ENCODE measurements around the gene LDLRAP1.

LDLRAP1 gene

DNA sequence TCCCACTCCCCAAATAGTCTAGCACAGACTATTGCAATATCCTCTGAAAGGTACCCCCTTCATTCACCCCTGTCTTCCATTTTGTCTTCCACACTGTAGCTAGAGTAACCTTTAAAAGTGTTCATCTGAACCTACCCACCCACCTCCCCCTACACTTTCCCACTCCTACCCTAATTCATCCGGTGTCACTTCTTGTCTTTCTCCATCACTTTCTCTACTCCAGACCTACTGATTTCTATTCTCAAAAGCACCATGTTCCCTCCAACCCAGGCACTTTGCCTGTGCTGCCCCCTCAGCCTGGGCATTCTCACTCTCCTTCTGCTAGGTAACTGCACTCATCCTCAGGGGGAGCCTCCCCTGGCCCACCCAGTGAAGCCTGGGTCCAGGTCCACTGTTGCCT is 68.4 kb downstream of the LDLRAP1 start:
- DNase-seq: no peak

DNA sequence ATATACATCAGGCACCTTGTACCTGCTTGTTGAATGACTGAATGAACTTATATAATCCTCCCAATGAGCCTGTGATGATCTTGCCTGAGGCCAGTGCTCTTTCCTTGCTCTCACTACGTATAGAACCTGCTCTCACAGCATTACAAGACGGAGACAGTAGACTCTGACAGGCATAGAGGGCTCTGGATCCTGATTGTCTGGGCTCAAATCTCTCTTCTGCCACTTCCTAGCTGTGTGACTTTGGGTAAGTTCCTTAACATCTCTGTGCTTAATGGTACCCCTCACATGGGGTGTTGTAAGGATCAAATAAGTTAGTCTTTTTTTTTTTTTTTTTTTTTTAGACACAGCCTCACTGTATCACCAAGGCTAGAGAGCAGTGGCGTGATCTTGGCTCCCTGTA is 69.0 kb downstream of the LDLRAP1 start:
- DNase-seq: no peak

DNA sequence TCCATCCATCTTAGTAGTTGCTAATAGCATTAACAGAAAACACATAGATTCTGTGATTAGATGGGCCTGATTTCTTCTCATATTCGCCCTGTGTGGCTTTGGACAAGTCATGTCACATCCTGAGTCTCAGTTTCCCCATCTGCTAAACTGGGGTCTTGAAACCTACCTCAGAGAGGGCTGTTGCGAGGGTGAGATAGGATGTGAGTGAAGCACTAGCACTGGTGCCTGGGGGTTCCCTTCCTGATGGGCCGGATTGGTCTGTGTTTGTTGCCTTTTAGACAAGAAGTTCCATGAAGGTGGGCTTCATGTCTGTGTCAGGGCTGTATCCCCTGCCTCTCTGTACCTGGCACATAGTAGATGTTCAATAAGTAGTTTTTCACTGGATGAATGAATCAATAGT is 69.7 kb downstream of the LDLRAP1 start:
- no peak for DNase-seq

DNA sequence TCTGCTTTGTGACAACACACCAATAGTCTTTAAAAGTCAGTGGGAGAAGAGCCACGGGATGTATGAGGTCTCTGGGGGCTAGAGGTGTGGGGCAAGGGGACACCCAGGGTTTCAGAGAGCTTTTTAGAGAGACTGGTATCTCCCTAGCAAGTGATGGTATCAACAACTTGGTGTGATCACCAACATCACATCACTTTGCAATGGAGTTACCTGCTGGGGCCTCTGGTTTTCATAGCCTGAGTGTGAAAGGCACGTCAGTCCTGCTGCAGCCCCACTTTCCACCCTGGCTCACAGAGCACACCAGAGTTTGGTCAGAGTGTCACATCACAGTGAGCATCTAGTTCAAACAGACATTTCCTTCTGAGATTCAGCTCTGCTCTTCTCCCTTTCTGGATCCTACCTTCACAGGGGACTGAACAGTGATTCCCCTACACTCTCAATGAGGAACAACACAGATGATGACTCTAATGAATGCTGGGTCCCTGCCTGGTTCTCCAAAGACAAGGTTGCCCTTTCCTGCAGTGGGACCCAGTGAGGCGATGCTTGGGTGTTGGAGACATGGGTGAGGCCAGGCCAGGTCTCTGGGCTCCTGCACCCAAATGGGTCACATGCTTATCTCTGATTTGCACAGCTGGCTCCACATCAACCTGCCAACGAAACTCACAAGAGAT is 71.2 kb downstream of the LDLRAP1 start:
- DNase-seq: no peak

DNA sequence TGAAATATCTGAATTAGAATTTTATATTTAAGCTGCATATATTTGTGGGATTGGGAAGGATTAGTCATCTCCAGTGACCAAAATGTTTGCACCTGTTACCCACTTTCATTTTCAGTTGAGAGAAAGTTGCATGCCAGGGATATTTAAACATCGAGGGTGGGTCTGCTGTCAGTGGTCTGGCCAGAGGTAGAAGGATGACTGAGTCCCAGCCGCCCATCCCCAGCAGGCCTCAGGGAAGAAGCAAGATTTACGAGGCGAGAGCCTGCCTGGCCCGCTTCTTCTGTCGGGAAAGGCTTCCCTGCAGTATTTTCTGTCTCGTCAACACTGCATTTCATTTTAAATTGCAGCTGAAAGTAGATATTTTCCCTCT is 71.8 kb downstream of the LDLRAP1 start:
- no peak for DNase-seq

DNA sequence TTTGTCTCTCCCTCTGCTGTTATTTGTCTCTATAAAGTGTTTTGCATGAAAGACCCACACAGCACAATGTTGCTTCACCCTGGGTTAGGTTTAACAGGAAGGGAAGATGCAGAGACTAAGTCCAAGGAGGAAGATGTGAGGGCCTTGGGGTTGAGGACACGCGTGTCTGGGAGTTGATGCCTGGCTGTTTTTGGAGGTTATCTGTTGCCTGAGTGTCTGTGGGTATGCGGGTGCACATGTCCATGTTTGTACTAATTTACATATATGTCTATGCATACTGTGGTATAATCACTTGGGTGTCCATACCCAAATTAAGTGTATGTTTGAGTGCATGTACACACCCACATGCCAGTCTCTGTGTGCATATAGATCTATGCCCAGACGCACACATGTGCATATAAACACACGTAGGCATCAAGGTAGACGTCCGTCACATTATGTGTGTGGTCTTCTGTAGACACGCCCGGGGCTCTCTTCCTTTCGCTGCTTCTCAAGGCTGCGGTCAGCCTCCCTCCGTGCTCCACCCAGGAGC is 72.2 kb downstream of the LDLRAP1 start:
- no peak for DNase-seq

DNA sequence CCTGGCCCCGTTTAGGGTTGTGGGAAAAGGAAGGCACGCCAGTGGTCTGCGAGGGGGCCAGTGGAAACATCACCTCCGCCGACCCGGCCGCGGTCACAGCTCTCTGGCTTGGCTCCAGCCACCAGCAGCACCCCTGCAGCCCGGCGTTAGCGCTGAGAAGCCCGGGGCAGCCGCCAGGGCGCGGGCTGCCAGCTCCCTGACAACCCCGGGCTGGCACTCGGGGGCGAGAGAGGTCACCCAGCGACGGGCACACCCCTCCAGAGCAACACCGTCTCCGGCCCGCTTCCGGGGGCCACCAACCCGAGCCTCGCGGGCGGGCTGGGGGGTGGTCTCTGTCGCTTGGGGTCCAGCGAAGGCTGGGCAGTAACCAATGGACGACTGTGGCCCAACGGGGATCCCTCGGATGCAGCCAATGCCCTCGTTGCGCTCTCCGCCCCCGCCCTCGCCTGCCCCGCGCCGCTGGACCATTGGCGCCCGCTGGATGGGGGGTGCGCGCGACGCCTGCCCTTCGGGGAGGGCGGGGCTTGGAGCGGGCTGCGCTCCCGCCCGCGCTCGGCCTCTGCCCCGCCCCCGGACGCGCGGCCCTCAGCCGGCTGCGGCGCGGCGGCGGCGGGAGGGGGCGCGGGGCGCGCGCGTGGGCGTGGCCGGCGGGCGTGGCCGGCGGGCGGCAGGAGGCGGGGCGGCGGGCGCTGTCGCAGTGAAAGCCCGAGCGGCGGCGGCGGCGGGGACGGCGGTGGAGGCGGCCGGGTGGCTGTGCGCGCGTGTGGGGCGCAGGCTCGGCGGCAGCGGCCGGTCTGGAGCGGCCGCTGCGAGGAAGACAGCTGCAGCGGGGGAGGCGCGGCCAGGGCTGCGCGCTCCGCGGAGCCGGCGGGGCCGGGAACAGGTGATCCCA is 72.9 kb downstream of the LDLRAP1 start, which contains the start of gene MAN1C1:
Gene MAN1C1, plus strand, starts transcription at position 697 of the 892 bp plus-strand sequence. CDS start 1,007 bp downstream, outside the sequence.
- DNase-seq: peak; percentile 90

DNA sequence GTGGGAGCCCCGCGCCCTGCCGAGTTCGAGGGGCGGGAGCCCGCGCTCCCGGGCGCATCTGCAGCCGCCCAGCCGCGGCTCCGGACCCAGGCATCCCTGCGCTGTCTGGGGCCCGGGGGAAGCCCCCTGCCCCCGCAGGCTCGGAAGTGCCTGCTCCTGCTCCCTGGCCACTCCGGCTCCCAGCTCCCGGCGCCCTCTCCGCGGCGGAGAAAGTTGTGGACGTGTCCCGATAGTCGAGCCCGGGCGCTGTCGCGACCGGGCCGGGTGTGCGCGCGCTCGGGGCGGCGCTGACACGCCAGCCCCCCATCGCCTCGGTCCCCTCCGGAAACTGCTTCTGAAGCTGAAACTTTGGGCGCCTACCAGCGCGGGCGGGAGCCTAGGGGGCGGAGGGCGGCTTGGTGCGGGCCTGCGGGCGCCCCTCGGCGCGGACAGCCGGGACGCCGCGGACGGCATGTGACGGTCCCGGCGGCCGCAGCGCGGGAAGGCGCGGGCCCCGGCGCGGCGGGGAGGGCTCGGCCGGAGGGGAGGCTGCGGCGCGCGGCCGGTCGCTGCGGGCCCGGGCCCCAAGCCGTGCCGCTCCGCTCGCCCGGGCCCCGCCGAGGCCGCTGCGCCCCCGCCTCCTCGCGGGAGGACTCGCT is 73.7 kb downstream of the LDLRAP1 start:
- DNase-seq: no peak

DNA sequence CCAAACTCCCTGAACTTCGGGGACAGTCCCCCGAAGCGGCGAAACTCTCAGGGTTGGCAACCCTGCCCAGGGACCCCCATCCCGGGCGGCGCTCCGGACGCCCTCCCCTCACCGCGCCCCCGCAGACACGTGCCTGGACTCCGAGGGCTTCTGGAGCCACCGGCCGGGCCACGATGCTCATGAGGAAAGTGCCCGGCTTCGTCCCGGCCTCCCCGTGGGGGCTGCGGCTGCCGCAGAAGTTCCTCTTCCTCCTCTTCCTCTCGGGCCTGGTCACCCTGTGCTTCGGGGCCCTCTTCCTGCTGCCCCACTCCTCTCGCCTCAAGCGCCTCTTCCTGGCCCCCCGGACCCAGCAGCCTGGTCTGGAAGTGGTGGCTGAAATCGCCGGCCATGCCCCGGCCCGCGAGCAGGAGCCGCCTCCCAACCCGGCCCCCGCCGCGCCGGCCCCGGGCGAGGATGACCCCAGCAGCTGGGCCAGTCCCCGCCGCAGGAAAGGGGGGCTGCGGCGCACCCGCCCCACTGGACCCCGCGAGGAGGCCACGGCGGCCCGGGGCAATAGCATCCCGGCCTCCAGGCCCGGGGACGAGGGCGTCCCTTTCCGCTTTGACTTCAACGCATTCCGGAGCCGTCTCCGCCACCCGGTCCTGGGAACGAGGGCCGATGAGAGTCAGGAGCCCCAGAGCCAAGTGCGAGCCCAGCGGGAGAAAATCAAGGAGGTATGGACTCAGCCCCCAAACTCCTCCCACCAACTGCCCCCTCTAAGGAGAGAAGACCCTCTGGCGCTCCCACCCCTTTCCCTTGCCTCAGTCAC is 74.4 kb downstream of the LDLRAP1 start:
- no peak for DNase-seq

DNA sequence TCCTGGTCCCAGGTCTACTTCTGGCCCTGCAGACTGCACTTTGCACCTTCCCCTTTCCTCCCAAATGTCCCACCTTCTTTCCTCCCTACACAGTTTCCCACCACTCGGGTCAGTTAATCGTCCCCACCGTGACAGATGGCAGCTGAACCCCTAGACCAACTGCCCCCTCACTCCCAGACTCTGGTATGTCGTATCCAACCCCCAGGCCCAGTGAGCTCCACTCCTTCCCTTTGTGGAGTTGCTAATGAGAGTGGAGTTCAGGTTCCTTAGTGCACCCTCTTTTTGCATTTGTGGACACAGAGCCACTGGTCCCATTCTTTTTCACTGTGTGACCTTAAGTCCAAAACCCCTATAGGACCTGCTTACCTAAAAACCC is 75.0 kb downstream of the LDLRAP1 start:
- no peak for DNase-seq

Data from DMS153 (cell line).